ENCODE measurements around the gene PTPRM. TPM values are rescaled to one million over a fixed set of nuclear protein-coding genes. Genes with fewer than 3 reads are reported as not detected.

The PTPRM gene
- total and polyA plus RNA-seq, 2 of the 8 experiments (the other 6 are each of a cell fraction or from before 2014, with no cell fraction given), result 4.1 to 7.0 TPM

DNA sequence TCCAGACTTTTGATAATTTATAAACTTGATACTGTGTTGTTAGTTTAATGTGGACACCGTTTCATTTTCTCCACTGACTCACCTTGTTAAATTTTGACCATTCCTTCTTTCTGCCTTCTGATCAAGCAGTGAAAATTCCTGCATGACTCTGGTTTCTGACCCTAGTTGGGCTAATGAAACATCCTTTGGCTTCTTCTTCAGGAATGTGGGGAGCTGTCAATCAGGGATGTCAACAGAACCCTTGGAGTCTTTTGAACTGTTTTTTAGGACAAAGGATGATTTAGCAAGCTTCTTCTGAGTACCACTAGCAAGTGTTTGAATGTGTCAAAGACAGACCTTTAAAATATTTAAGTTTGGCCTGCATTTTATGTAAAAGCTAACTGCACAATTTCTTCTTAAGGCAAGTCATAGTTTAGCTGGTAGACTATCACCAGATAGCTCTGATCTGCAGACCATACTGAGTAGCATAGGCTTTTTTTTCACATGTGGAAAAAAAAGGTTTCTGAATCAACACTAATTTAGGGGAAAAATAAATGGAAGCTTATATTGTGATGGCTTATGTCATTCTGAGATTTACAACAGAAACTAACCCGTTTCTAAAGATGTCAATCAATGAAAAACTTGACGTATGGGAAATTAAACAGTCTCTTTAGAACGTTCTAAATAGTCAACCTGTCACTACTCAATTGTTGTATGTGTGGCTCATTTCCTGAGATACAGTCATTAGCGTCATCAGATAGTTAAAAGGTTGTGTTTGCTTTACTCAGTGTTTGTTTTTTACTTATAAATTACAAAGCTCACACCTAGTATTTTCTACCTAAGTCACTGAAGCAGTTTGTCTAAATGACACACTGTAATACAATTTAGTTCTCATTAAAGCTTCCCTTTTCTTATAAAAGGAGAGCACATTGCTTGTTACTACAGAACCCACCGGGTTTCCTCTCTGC, 311.4 kb downstream of the PTPRM start (continued):
- TF ChIP-seq, protein P1, sequence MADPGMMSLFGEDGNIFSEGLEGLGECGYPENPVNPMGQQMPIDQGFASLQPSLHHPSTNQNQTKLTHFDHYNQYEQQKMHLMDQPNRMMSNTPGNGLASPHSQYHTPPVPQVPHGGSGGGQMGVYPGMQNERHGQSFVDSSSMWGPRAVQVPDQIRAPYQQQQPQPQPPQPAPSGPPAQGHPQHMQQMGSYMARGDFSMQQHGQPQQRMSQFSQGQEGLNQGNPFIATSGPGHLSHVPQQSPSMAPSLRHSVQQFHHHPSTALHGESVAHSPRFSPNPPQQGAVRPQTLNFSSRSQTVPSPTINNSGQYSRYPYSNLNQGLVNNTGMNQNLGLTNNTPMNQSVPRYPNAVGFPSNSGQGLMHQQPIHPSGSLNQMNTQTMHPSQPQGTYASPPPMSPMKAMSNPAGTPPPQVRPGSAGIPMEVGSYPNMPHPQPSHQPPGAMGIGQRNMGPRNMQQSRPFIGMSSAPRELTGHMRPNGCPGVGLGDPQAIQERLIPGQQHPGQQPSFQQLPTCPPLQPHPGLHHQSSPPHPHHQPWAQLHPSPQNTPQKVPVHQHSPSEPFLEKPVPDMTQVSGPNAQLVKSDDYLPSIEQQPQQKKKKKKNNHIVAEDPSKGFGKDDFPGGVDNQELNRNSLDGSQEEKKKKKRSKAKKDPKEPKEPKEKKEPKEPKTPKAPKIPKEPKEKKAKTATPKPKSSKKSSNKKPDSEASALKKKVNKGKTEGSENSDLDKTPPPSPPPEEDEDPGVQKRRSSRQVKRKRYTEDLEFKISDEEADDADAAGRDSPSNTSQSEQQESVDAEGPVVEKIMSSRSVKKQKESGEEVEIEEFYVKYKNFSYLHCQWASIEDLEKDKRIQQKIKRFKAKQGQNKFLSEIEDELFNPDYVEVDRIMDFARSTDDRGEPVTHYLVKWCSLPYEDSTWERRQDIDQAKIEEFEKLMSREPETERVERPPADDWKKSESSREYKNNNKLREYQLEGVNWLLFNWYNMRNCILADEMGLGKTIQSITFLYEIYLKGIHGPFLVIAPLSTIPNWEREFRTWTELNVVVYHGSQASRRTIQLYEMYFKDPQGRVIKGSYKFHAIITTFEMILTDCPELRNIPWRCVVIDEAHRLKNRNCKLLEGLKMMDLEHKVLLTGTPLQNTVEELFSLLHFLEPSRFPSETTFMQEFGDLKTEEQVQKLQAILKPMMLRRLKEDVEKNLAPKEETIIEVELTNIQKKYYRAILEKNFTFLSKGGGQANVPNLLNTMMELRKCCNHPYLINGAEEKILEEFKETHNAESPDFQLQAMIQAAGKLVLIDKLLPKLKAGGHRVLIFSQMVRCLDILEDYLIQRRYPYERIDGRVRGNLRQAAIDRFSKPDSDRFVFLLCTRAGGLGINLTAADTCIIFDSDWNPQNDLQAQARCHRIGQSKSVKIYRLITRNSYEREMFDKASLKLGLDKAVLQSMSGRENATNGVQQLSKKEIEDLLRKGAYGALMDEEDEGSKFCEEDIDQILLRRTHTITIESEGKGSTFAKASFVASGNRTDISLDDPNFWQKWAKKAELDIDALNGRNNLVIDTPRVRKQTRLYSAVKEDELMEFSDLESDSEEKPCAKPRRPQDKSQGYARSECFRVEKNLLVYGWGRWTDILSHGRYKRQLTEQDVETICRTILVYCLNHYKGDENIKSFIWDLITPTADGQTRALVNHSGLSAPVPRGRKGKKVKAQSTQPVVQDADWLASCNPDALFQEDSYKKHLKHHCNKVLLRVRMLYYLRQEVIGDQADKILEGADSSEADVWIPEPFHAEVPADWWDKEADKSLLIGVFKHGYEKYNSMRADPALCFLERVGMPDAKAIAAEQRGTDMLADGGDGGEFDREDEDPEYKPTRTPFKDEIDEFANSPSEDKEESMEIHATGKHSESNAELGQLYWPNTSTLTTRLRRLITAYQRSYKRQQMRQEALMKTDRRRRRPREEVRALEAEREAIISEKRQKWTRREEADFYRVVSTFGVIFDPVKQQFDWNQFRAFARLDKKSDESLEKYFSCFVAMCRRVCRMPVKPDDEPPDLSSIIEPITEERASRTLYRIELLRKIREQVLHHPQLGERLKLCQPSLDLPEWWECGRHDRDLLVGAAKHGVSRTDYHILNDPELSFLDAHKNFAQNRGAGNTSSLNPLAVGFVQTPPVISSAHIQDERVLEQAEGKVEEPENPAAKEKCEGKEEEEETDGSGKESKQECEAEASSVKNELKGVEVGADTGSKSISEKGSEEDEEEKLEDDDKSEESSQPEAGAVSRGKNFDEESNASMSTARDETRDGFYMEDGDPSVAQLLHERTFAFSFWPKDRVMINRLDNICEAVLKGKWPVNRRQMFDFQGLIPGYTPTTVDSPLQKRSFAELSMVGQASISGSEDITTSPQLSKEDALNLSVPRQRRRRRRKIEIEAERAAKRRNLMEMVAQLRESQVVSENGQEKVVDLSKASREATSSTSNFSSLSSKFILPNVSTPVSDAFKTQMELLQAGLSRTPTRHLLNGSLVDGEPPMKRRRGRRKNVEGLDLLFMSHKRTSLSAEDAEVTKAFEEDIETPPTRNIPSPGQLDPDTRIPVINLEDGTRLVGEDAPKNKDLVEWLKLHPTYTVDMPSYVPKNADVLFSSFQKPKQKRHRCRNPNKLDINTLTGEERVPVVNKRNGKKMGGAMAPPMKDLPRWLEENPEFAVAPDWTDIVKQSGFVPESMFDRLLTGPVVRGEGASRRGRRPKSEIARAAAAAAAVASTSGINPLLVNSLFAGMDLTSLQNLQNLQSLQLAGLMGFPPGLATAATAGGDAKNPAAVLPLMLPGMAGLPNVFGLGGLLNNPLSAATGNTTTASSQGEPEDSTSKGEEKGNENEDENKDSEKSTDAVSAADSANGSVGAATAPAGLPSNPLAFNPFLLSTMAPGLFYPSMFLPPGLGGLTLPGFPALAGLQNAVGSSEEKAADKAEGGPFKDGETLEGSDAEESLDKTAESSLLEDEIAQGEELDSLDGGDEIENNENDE (IDR thresholded peaks at IDR 0.05; ENCODE audit: insufficient replicate concordance, low read length), result no peak
- peak; percentile 53; the same call in 1 of the 2 replicates for TF ChIP-seq TEAD4 (IDR thresholded peaks at IDR 0.05; ENCODE audit: low read depth, low read length)
